CD4-positive, alpha-beta T cell treated with Interferon gamma for 1 hour (primary cell): ENCODE data around the gene CRABP2.

Source experiments
- DNase-seq: peaks from one replicate; pipeline ENCODE4 v3.0.0-alpha.2; 2020

CRABP2 gene

GRCh38 chr1:156652992-156653355 lies 52.4 kb downstream of the CRABP2 start:
- no peak for DNase-seq

- DNase-seq: no peak
These were observed 53.0 kb downstream of the CRABP2 start for GRCh38 chr1:156652131-156652991.
